GM19328 (cell line): ENCODE measurements around the gene SH3PXD2B.
"Not testable (repeated sequence)": the region's sequence is repeated elsewhere in the genome, so short reads cannot be mapped to it uniquely, and the experiment has no call there.

Experiments
- ATAC-seq: cut with Tn5 transposase; IDR thresholded peaks from one replicate; pipeline ENCODE4 v1.9.1; 2021; ENCODE audit warnings: mild to moderate bottlenecking, moderate library complexity; ENCODE audit not compliant: unreplicated experiment

The SH3PXD2B gene

GRCh38 chr5:172311605-172312004, 142.7 kb downstream of the SH3PXD2B start:
- no peak for ATAC-seq

- no peak for ATAC-seq
These were observed 143.3 kb downstream of the SH3PXD2B start for GRCh38 chr5:172311026-172311425.

GRCh38 chr5:172305380-172305779, 148.9 kb downstream of the SH3PXD2B start:
- ATAC-seq = no peak

GRCh38 chr5:172303572-172304335, 150.6 kb downstream of the SH3PXD2B start:
- ATAC-seq = no peak

- ATAC-seq = no peak
These were observed 151.2 kb downstream of the SH3PXD2B start for GRCh38 chr5:172303162-172303561.

GRCh38 chr5:172302047-172302710, 152.1 kb downstream of the SH3PXD2B start:
- no peak for ATAC-seq

GRCh38 chr5:172299916-172300439, 154.3 kb downstream of the SH3PXD2B start:
- no peak for ATAC-seq

GRCh38 chr5:172294831-172295230, 159.5 kb downstream of the SH3PXD2B start:
- no peak for ATAC-seq

- ATAC-seq = no peak
These were observed 160.5 kb downstream of the SH3PXD2B start for GRCh38 chr5:172293745-172294342.

GRCh38 chr5:172293054-172293744, 161.1 kb downstream of the SH3PXD2B start:
- peak; percentile 75 for ATAC-seq

- ATAC-seq = not testable (repeated sequence)
These were observed 162.5 kb downstream of the SH3PXD2B start for GRCh38 chr5:172291837-172292236.

GRCh38 chr5:172288465-172288864, 165.9 kb downstream of the SH3PXD2B start:
- no peak for ATAC-seq

- not testable (repeated sequence) for ATAC-seq
These were observed 167.2 kb downstream of the SH3PXD2B start for GRCh38 chr5:172287140-172287539.

- ATAC-seq = no peak
These were observed 168.8 kb downstream of the SH3PXD2B start for GRCh38 chr5:172285226-172286143.

GRCh38 chr5:172284611-172284980, 169.7 kb downstream of the SH3PXD2B start:
- no peak for ATAC-seq

GRCh38 chr5:172283862-172284610, 170.3 kb downstream of the SH3PXD2B start:
- peak; percentile 73 for ATAC-seq

- peak; percentile 88 for ATAC-seq
These were observed 171.1 kb downstream of the SH3PXD2B start, which contains the start of gene UBTD2 for GRCh38 chr5:172283020-172283861. TSS of gene UBTD2 (minus strand) at chr5:172283764. CDS start at chr5:172283665, 99 bp downstream.

GRCh38 chr5:172282272-172283019, 171.9 kb downstream of the SH3PXD2B start:
- no peak for ATAC-seq
